PC-9 (cell line): ENCODE data around the gene ETV6. TPM values are rescaled to one million over a fixed set of nuclear protein-coding genes. Genes with fewer than 3 reads are reported as not detected.

Experiments
- BruUV-seq: library from RNA; stranded (reverse); fragments of 400-500 nt; replicated peaks from 2 replicates; lab custom pipeline; 2021; lab: Mats Ljungman, UMichigan
- CTCF ChIA-PET: fragments of 300-600 bp; sonication (Branson Sonifier 250); formaldehyde crosslinking; loops from one replicate; lab custom pipeline; 2022; ENCODE audit warnings: antibody characterized with exemption; lab: Charles Lee
- POLR2A ChIA-PET: fragments of 300-600 bp; sonication (Branson Sonifier 250); formaldehyde crosslinking; loops from one replicate; lab custom pipeline; 2022; ENCODE audit warnings: antibody characterized with exemption; ENCODE audit not compliant: unreplicated experiment; lab: Charles Lee
- DNase-seq, 2 experiments: peaks; one replicate each; pipeline versions ENCODE4 v3.0.0 to v3.0.0-alpha.2; 2015 to 2022; ENCODE audit warnings: mixed read lengths in 1 of 2
- H2AFZ ChIP-seq: fragments of 200-600 bp; sonication (generic); 2 replicates; pipeline ENCODE4 v1.8.1; 2017; ENCODE audit warnings: antibody characterized with exemption
- H3F3A ChIP-seq: fragments of 200-600 bp; sonication (generic); 2 replicates; pipeline ENCODE4 v1.8.1; 2017; ENCODE audit warnings: antibody characterized with exemption, mild to moderate bottlenecking, low read depth; ENCODE audit not compliant: insufficient read depth
- H3K27ac ChIP-seq: fragments of 200-600 bp; sonication (generic); 2 replicates; pipeline ENCODE4 v1.6.1; 2016; ENCODE audit warnings: mixed run types
- H3K27me3 ChIP-seq: fragments of 200-600 bp; sonication (generic); 2 replicates; pipeline ENCODE4 v1.6.1; 2016; ENCODE audit warnings: low read depth, mixed run types; ENCODE audit not compliant: insufficient read depth
- H3K36me3 ChIP-seq: fragments of 200-600 bp; sonication (generic); 2 replicates; pipeline ENCODE4 v1.6.1; 2016; ENCODE audit warnings: low read depth, mixed run types
- H3K4me1 ChIP-seq: fragments of 200-600 bp; sonication (generic); replicated peaks from 2 replicates; pipeline ENCODE4 v1.6.1; 2016; ENCODE audit warnings: mixed run types; ENCODE audit not compliant: insufficient read depth
- H3K4me2 ChIP-seq: fragments of 200-600 bp; sonication (generic); 2 replicates; pipeline ENCODE4 v1.6.1; 2017; ENCODE audit warnings: mixed run types
- H3K4me3 ChIP-seq: fragments of 200-600 bp; sonication (generic); 2 replicates; pipeline ENCODE4 v1.6.1; 2016; ENCODE audit warnings: mixed run types
- H3K79me2 ChIP-seq: fragments of 200-600 bp; sonication (generic); 2 replicates; pipeline ENCODE4 v1.6.1; 2017; ENCODE audit warnings: low read depth, mixed run types
- H3K9me2 ChIP-seq: fragments of 200-600 bp; sonication (generic); 2 replicates; pipeline ENCODE4 v1.8.1; 2017; ENCODE audit warnings: mild to moderate bottlenecking; ENCODE audit not compliant: insufficient read depth
- H3K9me3 ChIP-seq: fragments of 200-600 bp; sonication (generic); 2 replicates; pipeline ENCODE4 v1.8.1; 2016; ENCODE audit warnings: low read depth; ENCODE audit not compliant: insufficient read depth
- H4K20me1 ChIP-seq: fragments of 200-600 bp; sonication (generic); 2 replicates; pipeline ENCODE4 v1.8.1; 2017; ENCODE audit not compliant: insufficient read depth
- EZH2 ChIP-seq: fragments of 200-600 bp; sonication (generic); IDR thresholded peaks from 2 replicates; pipeline ENCODE4 v1.8.0; 2017; ENCODE audit warnings: antibody characterized with exemption, low read depth
- intact Hi-C: fragments of 100-400 bp; cut with micrococcal nuclease; formaldehyde crosslinking; loops from one replicate; pipeline ENCODE4 v1.10.0; 2022; ENCODE audit not compliant: unreplicated experiment
- total RNA-seq: library from RNA; stranded (reverse); gene quantifications from 2 replicates; pipeline ENCODE4 v1.2.3, GENCODE V29; 2021
- TF ChIP-seq, protein P1 (sequence below): fragments of 200-600 bp; sonication (generic); conservative IDR thresholded peaks from 2 replicates; pipeline ENCODE4 v1.6.1; 2017; ENCODE audit warnings: mixed run types, antibody characterized with exemption, mild to moderate bottlenecking, moderate library complexity

ETV6 gene
- total RNA-seq, 1 experiment from 2014 or later: 62.8 TPM

DNA sequence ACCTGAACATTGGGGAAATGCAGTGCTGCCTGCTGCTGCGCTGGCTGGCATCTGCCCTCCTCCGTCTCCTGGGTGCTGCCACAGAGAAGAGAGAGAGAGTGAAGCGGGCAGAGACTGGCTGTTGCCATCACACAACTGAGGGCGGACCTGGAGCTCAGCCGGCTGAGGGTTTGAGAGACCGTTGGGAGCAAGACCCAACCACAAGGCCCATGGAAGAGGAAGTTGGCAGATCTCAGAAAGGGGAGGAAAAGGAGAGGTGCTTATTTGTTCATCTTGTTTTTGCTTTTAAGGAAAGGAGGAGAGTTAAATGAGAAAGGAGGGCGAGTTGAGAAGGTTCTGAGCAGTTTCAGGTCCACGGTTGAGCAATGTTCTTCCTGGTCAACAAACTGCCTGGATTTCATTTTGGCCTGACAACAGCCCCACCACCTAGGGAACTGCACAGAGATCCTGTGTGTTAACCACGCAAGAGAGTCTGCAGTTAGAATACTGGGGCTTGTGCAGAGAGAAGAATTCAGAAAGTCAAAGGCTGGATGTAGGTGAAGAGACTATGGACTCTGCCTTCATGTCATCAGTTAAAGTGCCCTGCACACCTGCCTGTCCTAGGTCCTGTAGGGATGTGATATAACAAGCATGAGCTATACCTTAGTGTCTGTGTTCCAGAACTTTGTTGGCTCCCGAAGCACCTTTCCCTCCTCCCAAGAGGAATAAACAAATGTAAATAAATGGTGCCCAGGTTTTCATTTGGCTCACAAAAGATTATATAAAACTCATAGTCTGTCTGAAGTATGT is 124.6 kb downstream of the ETV6 start:
- intact Hi-C loops: no loop called here
- no peak overlapping the region for H2AFZ ChIP-seq
- peaks cover 4% of the 10 kb centered on the region; the same call in 1 of the 2 replicates for H3K9me3 ChIP-seq
- no peak overlapping the region for H3K27ac ChIP-seq
- H3K4me1 ChIP-seq: peaks cover 13% of the 10 kb centered on the region
- TF ChIP-seq EZH2: no peak
- TF ChIP-seq, protein P1, sequence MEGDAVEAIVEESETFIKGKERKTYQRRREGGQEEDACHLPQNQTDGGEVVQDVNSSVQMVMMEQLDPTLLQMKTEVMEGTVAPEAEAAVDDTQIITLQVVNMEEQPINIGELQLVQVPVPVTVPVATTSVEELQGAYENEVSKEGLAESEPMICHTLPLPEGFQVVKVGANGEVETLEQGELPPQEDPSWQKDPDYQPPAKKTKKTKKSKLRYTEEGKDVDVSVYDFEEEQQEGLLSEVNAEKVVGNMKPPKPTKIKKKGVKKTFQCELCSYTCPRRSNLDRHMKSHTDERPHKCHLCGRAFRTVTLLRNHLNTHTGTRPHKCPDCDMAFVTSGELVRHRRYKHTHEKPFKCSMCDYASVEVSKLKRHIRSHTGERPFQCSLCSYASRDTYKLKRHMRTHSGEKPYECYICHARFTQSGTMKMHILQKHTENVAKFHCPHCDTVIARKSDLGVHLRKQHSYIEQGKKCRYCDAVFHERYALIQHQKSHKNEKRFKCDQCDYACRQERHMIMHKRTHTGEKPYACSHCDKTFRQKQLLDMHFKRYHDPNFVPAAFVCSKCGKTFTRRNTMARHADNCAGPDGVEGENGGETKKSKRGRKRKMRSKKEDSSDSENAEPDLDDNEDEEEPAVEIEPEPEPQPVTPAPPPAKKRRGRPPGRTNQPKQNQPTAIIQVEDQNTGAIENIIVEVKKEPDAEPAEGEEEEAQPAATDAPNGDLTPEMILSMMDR: no peak
- H3K9me2 ChIP-seq: no peaks in the 10 kb centered on the region
- H4K20me1 ChIP-seq: 0 out of 2 replicates have a peak, but pooled peaks cover 3% of the 10 kb centered on the region
- BruUV-seq: no TSS peak
- no peak overlapping the region for H3K4me3 ChIP-seq
- H3K36me3 ChIP-seq: peaks cover 7% of the 10 kb centered on the region; the same call in 1 of the 2 replicates
- ChIA-PET POLR2A (no interaction called here), CTCF (interaction anchor here (0.7 kb wide), 1 partner anchor 314 kb away, joined by 5 read pairs; no protein-coding TSS in a partner anchor)
- H3K4me2 ChIP-seq: no peak overlapping the region
- H3K79me2 ChIP-seq: peaks cover 9% of the 10 kb centered on the region; the same call in 1 of the 2 replicates
- H3F3A ChIP-seq: peaks cover 12% of the 10 kb centered on the region; the same call in 1 of the 2 replicates
- no peak for DNase-seq
- no peaks in the 10 kb centered on the region for H3K27me3 ChIP-seq

DNA sequence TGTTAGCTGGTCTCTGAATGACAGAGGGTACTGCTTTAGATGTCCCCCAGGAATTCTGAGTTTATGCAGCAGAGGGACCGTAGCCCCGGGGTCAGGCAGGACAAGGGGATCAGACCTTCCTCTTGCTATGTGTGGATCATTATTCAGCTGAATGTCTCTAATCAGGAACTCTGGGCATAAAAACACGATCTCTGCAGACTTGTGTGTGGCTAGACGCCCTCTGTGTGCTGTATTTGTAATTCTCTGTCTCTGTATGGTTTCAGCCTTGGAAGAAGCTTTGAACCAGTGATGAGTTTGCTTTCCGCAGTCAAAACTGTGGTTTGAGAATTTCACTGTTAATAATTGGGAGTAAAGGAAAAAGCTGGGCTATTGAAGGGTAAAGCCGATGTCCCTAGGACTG is 125.3 kb downstream of the ETV6 start:
- intact Hi-C loops: no loop called here
- no peak overlapping the region for H3K4me3 ChIP-seq
- no peak overlapping the region for H3K27ac ChIP-seq
- peaks cover 12% of the 10 kb centered on the region; the same call in 1 of the 2 replicates for H3F3A ChIP-seq
- CTCF ChIA-PET: no interaction called here
- POLR2A ChIA-PET: no interaction called here
- no peak for DNase-seq
- peaks cover 13% of the 10 kb centered on the region for H3K79me2 ChIP-seq
- H3K4me2 ChIP-seq: no peak overlapping the region
- TF ChIP-seq, protein P1: no peak
- TF ChIP-seq EZH2: no peak
- H3K4me1 ChIP-seq: peaks cover 13% of the 10 kb centered on the region
- H3K36me3 ChIP-seq: peaks cover 7% of the 10 kb centered on the region; the same call in 1 of the 2 replicates
- BruUV-seq: no TSS peak
- H2AFZ ChIP-seq: no peak overlapping the region
- H4K20me1 ChIP-seq: 0 out of 2 replicates have a peak, but pooled peaks cover 3% of the 10 kb centered on the region
- H3K9me3 ChIP-seq: peaks cover 4% of the 10 kb centered on the region; the same call in 1 of the 2 replicates
- no peaks in the 10 kb centered on the region for H3K27me3 ChIP-seq
- no peaks in the 10 kb centered on the region for H3K9me2 ChIP-seq

DNA sequence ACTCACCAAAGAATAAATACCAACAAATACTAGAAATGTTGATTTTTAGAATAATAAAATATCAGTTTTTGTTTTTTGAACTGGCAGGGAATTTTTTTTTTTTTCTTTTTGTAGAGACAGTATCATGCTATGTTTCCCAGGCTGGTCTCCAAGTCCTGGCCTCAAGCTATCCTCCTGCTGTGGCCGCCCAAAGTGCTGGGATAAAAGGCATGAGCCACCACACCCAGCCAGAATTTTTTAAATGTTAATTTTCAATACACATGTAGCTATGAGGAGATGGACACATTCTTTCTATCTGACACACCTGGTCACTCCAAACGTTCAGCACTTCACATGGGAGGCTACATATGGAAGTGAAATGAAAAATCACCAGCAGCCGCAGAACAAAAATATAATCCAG is 126.8 kb downstream of the ETV6 start:
- Histone ChIP-seq H3K27me3 (no peaks in the 10 kb centered on the region), H3K36me3 (peaks cover 7% of the 10 kb centered on the region; the same call in 1 of the 2 replicates), H3K4me2 (no peak overlapping the region), H3F3A (peaks cover 9% of the 10 kb centered on the region; the same call in 1 of the 2 replicates), H3K27ac (no peak overlapping the region), H3K9me2 (no peaks in the 10 kb centered on the region), H3K4me3 (no peak overlapping the region), H3K4me1 (peaks cover 13% of the 10 kb centered on the region), H3K79me2 (peaks cover 15% of the 10 kb centered on the region), H3K9me3 (peaks cover 4% of the 10 kb centered on the region; the same call in 1 of the 2 replicates), H2AFZ (no peak overlapping the region), H4K20me1 (0 out of 2 replicates have a peak, but pooled peaks cover 3% of the 10 kb centered on the region)
- no TSS peak for BruUV-seq
- POLR2A ChIA-PET: no interaction called here
- DNase-seq: no peak
- TF ChIP-seq, protein P1: no peak
- no peak for TF ChIP-seq EZH2
- CTCF ChIA-PET: no interaction called here
- intact Hi-C loops: no loop called here
